Ishikawa (cell line): Measurements from ENCODE around the gene GLO1.

Source experiments
- CEBPB ChIP-seq: IDR thresholded peaks from 2 replicates; pipeline ENCODE4 v1.6.1; 2012
- CREB1 ChIP-seq: IDR thresholded peaks from 2 replicates; pipeline ENCODE4 v1.6.1; 2012; ENCODE audit warnings: low read depth
- EP300 ChIP-seq: IDR thresholded peaks from 2 replicates; pipeline ENCODE4 v1.6.1; 2012; ENCODE audit warnings: borderline replicate concordance
- FOXM1 ChIP-seq: IDR thresholded peaks from 2 replicates; pipeline ENCODE4 v1.6.1; 2012; ENCODE audit warnings: low read depth, borderline replicate concordance
- NFIC ChIP-seq: IDR thresholded peaks from 2 replicates; pipeline ENCODE4 v1.6.1; 2012
- RAD21 ChIP-seq: IDR thresholded peaks from 2 replicates; pipeline ENCODE4 v1.6.1; 2012; ENCODE audit warnings: low read depth
- TAF1 ChIP-seq: IDR thresholded peaks from 2 replicates; pipeline ENCODE4 v1.6.1; 2012; ENCODE audit warnings: low read depth, mild to moderate bottlenecking
- TEAD4 ChIP-seq: IDR thresholded peaks from 2 replicates; pipeline ENCODE4 v1.6.1; 2012
- YY1 ChIP-seq: IDR thresholded peaks from 2 replicates; pipeline ENCODE4 v1.6.1; 2012; ENCODE audit warnings: low read depth
- ZBTB7A ChIP-seq: IDR thresholded peaks from 2 replicates; pipeline ENCODE4 v1.6.1; 2012; ENCODE audit warnings: low read depth
- TF ChIP-seq, protein P1 (sequence below): IDR thresholded peaks from 2 replicates; pipeline ENCODE4 v1.6.1; 2012; ENCODE audit warnings: low read depth, mild to moderate bottlenecking
- TF ChIP-seq, protein P2 (sequence below): IDR thresholded peaks from 2 replicates; pipeline ENCODE4 v1.6.1; 2012
- TF ChIP-seq, protein P3 (sequence below): IDR thresholded peaks from 2 replicates; pipeline ENCODE4 v1.6.1; 2012

GRCh38 chr6:38640216-38640909 lies 62.6 kb downstream of the GLO1 start:
- TF ChIP-seq YY1 (no peak), EP300 (no peak), FOXM1 (no peak), TAF1 (no peak), CEBPB (no peak), NFIC (no peak), TEAD4 (no peak), ZBTB7A (no peak), RAD21 (no peak), CREB1 (no peak)
- TF ChIP-seq, protein P1, sequence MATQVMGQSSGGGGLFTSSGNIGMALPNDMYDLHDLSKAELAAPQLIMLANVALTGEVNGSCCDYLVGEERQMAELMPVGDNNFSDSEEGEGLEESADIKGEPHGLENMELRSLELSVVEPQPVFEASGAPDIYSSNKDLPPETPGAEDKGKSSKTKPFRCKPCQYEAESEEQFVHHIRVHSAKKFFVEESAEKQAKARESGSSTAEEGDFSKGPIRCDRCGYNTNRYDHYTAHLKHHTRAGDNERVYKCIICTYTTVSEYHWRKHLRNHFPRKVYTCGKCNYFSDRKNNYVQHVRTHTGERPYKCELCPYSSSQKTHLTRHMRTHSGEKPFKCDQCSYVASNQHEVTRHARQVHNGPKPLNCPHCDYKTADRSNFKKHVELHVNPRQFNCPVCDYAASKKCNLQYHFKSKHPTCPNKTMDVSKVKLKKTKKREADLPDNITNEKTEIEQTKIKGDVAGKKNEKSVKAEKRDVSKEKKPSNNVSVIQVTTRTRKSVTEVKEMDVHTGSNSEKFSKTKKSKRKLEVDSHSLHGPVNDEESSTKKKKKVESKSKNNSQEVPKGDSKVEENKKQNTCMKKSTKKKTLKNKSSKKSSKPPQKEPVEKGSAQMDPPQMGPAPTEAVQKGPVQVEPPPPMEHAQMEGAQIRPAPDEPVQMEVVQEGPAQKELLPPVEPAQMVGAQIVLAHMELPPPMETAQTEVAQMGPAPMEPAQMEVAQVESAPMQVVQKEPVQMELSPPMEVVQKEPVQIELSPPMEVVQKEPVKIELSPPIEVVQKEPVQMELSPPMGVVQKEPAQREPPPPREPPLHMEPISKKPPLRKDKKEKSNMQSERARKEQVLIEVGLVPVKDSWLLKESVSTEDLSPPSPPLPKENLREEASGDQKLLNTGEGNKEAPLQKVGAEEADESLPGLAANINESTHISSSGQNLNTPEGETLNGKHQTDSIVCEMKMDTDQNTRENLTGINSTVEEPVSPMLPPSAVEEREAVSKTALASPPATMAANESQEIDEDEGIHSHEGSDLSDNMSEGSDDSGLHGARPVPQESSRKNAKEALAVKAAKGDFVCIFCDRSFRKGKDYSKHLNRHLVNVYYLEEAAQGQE, result no peak
- TF ChIP-seq, protein P2, sequence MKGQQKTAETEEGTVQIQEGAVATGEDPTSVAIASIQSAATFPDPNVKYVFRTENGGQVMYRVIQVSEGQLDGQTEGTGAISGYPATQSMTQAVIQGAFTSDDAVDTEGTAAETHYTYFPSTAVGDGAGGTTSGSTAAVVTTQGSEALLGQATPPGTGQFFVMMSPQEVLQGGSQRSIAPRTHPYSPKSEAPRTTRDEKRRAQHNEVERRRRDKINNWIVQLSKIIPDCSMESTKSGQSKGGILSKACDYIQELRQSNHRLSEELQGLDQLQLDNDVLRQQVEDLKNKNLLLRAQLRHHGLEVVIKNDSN, result no peak
- TF ChIP-seq, protein P3, sequence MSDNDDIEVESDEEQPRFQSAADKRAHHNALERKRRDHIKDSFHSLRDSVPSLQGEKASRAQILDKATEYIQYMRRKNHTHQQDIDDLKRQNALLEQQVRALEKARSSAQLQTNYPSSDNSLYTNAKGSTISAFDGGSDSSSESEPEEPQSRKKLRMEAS, result peak; percentile 40; the same call in 1 of the 2 replicates
